Measurements from ENCODE around the gene SPDYE4.
A peak's percentile ranks its signal among the peaks of the same experiment; 100 is the strongest.
"Not testable (repeated sequence)": the region's sequence is repeated elsewhere in the genome, so short reads cannot be mapped to it uniquely, and the experiment has no call there.

SPDYE4 gene, protein sequence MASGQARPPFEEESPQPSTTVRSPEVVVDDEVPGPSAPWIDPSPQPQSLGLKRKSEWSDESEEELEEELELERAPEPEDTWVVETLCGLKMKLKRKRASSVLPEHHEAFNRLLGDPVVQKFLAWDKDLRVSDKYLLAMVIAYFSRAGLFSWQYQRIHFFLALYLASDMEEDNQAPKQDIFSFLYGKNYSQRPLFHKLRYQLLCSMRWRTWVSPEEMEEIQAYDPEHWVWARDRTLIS

DNA sequence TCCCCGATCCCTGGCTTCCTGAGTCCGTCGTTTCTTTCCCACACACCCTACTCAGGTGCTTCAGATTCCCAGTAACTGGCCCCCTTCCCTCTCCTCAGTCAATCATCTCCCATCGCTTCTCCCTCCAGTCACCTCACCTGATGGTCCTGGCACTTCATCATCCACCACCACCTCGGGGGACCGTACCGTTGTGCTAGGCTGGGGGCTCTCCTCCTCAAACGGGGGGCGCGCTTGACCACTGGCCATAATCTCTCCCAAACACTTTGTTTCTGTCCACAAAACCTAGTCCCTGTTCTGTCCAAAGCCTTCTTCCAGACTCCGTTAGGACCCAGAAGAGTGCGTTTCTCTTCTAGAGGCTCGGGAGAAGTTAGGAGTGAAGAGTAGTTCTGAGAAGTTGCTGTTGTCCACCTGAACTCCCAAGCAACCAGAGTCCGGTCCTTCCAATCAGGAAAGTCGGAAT, at the start of gene SPDYE4:
TSS of gene SPDYE4 (minus strand) at position 410 of the 460 bp plus-strand sequence. CDS start at position 246, 164 bp downstream.
- TF ChIP-seq, protein P1, sequence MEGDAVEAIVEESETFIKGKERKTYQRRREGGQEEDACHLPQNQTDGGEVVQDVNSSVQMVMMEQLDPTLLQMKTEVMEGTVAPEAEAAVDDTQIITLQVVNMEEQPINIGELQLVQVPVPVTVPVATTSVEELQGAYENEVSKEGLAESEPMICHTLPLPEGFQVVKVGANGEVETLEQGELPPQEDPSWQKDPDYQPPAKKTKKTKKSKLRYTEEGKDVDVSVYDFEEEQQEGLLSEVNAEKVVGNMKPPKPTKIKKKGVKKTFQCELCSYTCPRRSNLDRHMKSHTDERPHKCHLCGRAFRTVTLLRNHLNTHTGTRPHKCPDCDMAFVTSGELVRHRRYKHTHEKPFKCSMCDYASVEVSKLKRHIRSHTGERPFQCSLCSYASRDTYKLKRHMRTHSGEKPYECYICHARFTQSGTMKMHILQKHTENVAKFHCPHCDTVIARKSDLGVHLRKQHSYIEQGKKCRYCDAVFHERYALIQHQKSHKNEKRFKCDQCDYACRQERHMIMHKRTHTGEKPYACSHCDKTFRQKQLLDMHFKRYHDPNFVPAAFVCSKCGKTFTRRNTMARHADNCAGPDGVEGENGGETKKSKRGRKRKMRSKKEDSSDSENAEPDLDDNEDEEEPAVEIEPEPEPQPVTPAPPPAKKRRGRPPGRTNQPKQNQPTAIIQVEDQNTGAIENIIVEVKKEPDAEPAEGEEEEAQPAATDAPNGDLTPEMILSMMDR (IDR thresholded peaks at IDR 0.05; ENCODE audit: low read depth, low read length): no peak
- DNase-seq: no peak
- Histone ChIP-seq H3K4me3 (ENCODE audit: low read depth, low read length) (no peak within 1 kb of the TSS), H3K36me3 (no peaks in the 10 kb centered on the region), H3K27ac (no peak within 1 kb of the TSS), H3K9me3 (ENCODE audit: severe bottlenecking) (no peaks in the 10 kb centered on the region), H3K27me3 (ENCODE audit: insufficient read depth, low read depth, severe bottlenecking) (no peaks in the 10 kb centered on the region)

DNA sequence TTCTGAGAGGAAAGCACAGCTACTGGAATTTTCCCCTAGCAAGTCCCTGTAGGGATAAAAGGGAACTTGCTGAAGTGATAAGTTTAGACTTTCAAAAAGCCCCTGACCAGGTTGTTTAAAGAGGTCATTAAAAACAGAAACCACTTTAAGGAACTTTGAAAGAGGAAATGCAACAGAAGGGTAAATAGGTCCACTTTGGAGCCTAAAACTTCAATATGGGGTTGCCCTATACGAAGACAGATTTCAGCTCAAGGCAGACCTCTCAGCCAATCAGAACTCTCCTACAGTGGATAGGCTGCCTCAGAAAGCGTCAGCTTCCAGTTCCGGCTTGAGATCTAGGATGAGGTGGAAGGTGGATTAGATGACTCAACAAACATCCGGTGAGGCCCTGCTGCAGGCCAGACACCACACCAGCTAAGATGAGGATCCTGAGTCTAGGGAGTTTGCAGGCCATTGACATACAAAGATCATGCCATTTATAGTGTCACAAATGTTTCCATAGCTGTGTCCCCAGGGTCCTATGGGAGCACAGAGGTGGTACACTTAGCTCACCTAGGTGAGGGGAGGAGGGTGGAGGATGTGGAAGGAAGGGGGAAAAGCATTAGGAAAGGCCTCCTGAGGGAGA, 48.7 kb upstream of the SPDYE4 start:
- TF ChIP-seq, protein P1 (IDR thresholded peaks at IDR 0.05; ENCODE audit: low read depth, low read length): no peak
- H3K4me3 ChIP-seq (ENCODE audit: low read depth, low read length): no peak overlapping the region

DNA sequence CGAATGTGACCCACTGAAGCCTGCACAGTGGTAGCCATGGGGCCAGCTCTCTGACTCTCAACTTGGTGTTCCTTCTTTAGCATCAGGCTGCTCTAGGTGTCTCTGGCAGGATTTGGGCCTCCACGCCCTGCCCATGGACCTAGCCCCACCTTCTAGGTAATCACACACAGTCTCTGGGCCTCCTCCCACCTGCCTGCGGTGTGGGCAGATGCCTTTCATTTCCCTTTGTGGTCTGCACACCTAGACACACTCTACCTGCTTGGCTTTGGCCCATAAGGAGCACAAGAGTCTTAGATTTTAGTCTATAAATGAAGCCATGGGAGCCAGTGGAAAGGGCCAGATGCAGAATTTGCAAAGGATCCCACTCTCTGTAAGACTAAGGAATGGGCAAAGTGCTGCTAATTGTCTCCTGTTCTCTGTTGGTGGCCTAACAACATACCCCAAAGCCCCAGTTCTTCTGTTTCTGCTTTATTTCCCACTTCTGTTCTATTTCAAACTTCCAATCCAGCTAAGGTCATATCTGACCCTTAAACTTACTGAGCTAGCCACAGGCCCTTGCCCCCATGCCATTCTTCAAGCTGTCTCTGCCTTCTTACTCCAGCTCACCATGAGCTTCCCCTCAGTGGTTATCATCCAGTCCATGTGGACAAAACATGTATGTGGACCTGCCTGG, 48.0 kb upstream of the SPDYE4 start:
- Histone ChIP-seq H3K27ac (no peak overlapping the region), H3K9me3 (ENCODE audit: severe bottlenecking) (peaks cover 3% of the 10 kb centered on the region), H3K27me3 (ENCODE audit: insufficient read depth, low read depth, severe bottlenecking) (no peaks in the 10 kb centered on the region), H3K4me3 (ENCODE audit: low read depth, low read length) (no peak overlapping the region), H3K36me3 (no peaks in the 10 kb centered on the region)
- TF ChIP-seq, protein P1 (IDR thresholded peaks at IDR 0.05; ENCODE audit: low read depth, low read length): no peak
- DNase-seq: no peak

More for the DNA sequence above, 48.7 kb upstream of the SPDYE4 start:
- Histone ChIP-seq H3K27ac (no peak overlapping the region), H3K9me3 (ENCODE audit: severe bottlenecking) (peaks cover 3% of the 10 kb centered on the region), H3K27me3 (ENCODE audit: insufficient read depth, low read depth, severe bottlenecking) (no peaks in the 10 kb centered on the region), H3K36me3 (no peaks in the 10 kb centered on the region)
- no peak for DNase-seq

DNA sequence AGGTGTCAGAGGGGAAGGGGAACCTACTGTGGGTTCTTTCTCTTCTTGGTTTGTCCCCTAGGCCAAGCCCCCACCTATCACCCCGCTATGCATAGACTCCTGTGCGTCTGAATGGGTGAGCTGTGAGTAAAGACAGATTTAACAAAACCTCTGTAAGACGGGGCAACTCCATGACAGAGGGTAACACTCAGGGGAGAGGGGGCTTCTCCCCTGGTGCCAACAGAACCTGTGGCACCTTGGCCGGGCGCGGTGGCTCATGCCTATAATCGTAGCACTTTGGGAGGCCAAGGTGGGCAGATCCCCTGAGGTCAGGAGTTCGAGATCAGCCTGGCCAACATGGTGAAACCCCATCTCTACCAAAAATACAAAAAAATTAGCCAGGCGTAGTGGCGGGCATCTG, 47.0 kb upstream of the SPDYE4 start:
- H3K36me3 ChIP-seq; H3K27me3 ChIP-seq (ENCODE audit: insufficient read depth, low read depth, severe bottlenecking); DNase-seq; H3K4me3 ChIP-seq (ENCODE audit: low read depth, low read length); H3K27ac ChIP-seq; H3K9me3 ChIP-seq (ENCODE audit: severe bottlenecking): not testable (repeated sequence)

DNA sequence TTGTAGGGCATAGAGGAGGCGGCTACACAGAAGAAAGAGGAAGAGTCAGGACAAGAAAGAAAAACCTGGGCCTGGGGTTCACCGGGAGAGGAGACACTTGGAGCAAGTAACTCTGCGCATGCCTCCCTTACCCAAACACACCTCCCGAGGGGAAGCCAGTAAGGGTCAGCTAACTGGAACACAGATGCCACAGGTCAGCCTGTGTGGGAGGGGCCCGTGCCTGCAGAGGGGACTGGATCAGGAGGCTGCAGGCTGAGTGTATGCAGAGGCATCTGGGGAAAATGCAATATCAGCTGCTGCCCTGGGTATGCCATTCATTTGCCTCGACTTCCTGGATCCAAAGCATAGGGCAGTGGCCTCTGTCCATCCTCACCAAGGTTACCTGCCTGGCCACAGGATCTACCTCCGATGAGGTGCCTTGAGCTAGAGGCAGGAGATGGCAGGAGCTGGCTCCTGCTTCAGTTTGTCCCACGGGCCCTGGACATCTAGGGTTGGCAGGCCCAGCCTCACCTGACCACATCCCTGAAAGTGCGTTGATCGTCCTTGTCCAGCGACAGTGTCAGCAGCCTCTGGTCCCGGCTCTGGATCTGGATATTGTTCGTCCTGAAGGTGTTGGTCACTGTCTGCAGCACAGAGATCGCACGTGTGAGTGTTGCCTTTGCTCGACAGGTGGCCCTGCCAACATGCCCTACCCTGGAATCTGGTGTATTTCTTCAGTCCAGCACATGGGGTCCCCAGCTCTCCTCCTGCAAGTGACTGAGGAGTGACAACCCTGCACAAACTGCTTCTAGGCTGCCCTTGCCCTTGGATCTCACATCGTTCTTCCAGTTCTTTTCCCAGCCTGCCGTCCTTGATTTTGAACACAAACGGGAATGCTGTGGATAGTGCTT, 45.4 kb upstream of the SPDYE4 start:
- H3K27me3 ChIP-seq (ENCODE audit: insufficient read depth, low read depth, severe bottlenecking): no peaks in the 10 kb centered on the region
- no peak overlapping the region for H3K4me3 ChIP-seq (ENCODE audit: low read depth, low read length)
- H3K9me3 ChIP-seq (ENCODE audit: severe bottlenecking): no peaks in the 10 kb centered on the region
- peak; percentile 73 for DNase-seq
- no peaks in the 10 kb centered on the region for H3K36me3 ChIP-seq
- no peak overlapping the region for H3K27ac ChIP-seq
- TF ChIP-seq, protein P1 (IDR thresholded peaks at IDR 0.05; ENCODE audit: low read depth, low read length): peak; percentile 79

Measured in WERI-Rb-1 (cell line).